Kidney (tissue), 14 donors: ENCODE results near the gene AKT1. TPM values are rescaled to one million over a fixed set of nuclear protein-coding genes. Genes with fewer than 3 reads are reported as not detected.
A peak's percentile ranks its signal among the peaks of the same experiment; 100 is the strongest.
"Not testable (repeated sequence)": the region's sequence is repeated elsewhere in the genome, so short reads cannot be mapped to it uniquely, and the experiment has no call there.

Experiments used
- DNase-seq, 5 donors: peaks; one replicate each; pipeline ENCODE4 v3.0.0-alpha.2; 2013 to 2020
- FAIRE-seq: peaks from 2 replicates; lab custom pipeline; 2012; peaks lifted over from hg19 to GRCh38; lab: Jason Lieb, UNC
- H3K27ac ChIP-seq, 2 donors: one replicate each; pipeline ENCODE4 v1.7.0; 2013; ENCODE audit warnings: low read depth in 2 of 2, low read length in 2 of 2, inconsistent platforms in 1 of 2
- H3K27me3 ChIP-seq: one replicate; pipeline ENCODE4 v1.7.1; 2013; ENCODE audit warnings: low read length, inconsistent platforms; ENCODE audit not compliant: control insufficient read depth, insufficient read depth
- H3K36me3 ChIP-seq, 3 donors: one replicate each; pipeline versions ENCODE4 v1.7.0 to v1.7.1; 2013; ENCODE audit warnings: low read length in 3 of 3, control low read depth in 1 of 3, inconsistent platforms in 1 of 3; ENCODE audit not compliant: insufficient read depth in 3 of 3, control insufficient read depth in 2 of 3
- H3K4me1 ChIP-seq, 3 donors: one replicate each; pipeline versions ENCODE4 v1.7.0 to v1.7.1; 2013; ENCODE audit warnings: low read length in 3 of 3, inconsistent platforms in 1 of 3, low read depth in 1 of 3; ENCODE audit not compliant: control insufficient read depth in 2 of 3, insufficient read depth in 2 of 3
- H3K4me3 ChIP-seq, 3 donors: one replicate each; pipeline versions ENCODE4 v1.7.0 to v1.8.1; 2013; ENCODE audit warnings: low read length in 3 of 3, control low read depth in 1 of 3, inconsistent platforms in 1 of 3
- H3K9ac ChIP-seq, 3 donors: one replicate each; pipeline versions ENCODE4 v1.7.0 to v1.7.1; 2013; ENCODE audit warnings: low read length in 3 of 3, control low read depth in 1 of 3, inconsistent platforms in 1 of 3
- H3K9me3 ChIP-seq, 3 donors: one replicate each; pipeline versions ENCODE4 v1.7.0 to v1.7.1; 2013; ENCODE audit warnings: low read length in 3 of 3, control low read depth in 1 of 3, inconsistent platforms in 1 of 3; ENCODE audit not compliant: control insufficient read depth in 2 of 3, insufficient read depth in 1 of 3
- intact Hi-C: fragments of 100-400 bp; cut with DNase I; formaldehyde crosslinking; loops from one replicate; pipeline ENCODE4 v1.11.1; 2022
- polyA plus RNA-seq: library from polyadenylated mRNA; stranded (reverse); fragments of 350-450 nt; fragmentation: Illumina TruSeq; extraction: RNeasy Lipid Tissue Mini Kit (QIAGEN cat#74804); gene quantifications from one replicate; pipeline ENCODE4 v1.2.3, GENCODE V29; 2014; ENCODE audit warnings: low read depth, low replicate concordance; ENCODE audit not compliant: insufficient read depth
- total RNA-seq: library from RNA; stranded (reverse); fragmentation: NEBNext Ultra II Directional; extraction: Animal tissue kit (Norgen Biotek cat#: 25700); gene quantifications from one replicate; pipeline ENCODE4 v1.2.1, GENCODE V29; 2021
- TF ChIP-seq, protein P1 (sequence below): IDR thresholded peaks from 3 replicates; pipeline ENCODE4 v1.5.1; 2012; ENCODE audit warnings: mild to moderate bottlenecking, moderate library complexity, borderline replicate concordance; ENCODE audit not compliant: insufficient read depth; ENCODE audit errors: extremely low read depth
- donor health status: control.
- donor health status: control.
- donor health status: control.
- donor health status: control.
- donor health status: control.
- donor health status: DM: yes; HTN: yes; CAD: no.
- donor health status: Normal renal cell carcinoma (clear cell type).

Gene AKT1
- total and polyA plus RNA-seq, 2 donors from 2014 or later: 70.6 to 125 TPM

GRCh38 chr14:104817930-104818713, 22.6 kb upstream of the AKT1 start:
- no peak overlapping the region for H3K27ac ChIP-seq
- TF ChIP-seq, protein P1, sequence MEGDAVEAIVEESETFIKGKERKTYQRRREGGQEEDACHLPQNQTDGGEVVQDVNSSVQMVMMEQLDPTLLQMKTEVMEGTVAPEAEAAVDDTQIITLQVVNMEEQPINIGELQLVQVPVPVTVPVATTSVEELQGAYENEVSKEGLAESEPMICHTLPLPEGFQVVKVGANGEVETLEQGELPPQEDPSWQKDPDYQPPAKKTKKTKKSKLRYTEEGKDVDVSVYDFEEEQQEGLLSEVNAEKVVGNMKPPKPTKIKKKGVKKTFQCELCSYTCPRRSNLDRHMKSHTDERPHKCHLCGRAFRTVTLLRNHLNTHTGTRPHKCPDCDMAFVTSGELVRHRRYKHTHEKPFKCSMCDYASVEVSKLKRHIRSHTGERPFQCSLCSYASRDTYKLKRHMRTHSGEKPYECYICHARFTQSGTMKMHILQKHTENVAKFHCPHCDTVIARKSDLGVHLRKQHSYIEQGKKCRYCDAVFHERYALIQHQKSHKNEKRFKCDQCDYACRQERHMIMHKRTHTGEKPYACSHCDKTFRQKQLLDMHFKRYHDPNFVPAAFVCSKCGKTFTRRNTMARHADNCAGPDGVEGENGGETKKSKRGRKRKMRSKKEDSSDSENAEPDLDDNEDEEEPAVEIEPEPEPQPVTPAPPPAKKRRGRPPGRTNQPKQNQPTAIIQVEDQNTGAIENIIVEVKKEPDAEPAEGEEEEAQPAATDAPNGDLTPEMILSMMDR: no peak

DNA sequence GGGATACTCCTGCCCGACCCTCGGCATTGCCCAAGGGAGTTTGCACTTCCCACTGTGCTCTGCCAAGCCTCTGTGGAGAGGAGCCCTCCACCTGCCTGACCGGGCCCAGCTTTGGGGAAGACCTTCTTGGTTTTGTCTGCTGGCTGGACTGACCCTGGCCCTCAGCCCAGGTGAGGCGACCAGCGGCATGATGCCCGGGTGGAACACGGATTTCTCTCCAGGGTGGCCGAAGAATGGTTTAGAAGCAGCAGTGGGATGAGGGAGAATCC, 21.0 kb upstream of the AKT1 start:
- Histone ChIP-seq H3K9me3 (no peaks in the 10 kb centered on the region), H3K36me3 (no peaks in the 10 kb centered on the region), H3K9ac (peak overlapping the region; percentile 23 to 96 (median 72)), H3K27ac (peak overlapping the region; percentile 90 to 93), H3K27me3 (no peaks in the 10 kb centered on the region), H3K4me3 (peak overlapping the region; percentile 79 to 83 (median 79)), H3K4me1 (peaks cover 0 to 9% (median 0%) of the 10 kb centered on the region in 3 donors)
- intact Hi-C loops: no loop called here
- DNase-seq: no peak
- no peak for FAIRE-seq
- TF ChIP-seq, protein P1: no peak

More at GRCh38 chr14:104817930-104818713, 22.6 kb upstream of the AKT1 start:
- Histone ChIP-seq H3K4me1 (peaks cover 0 to 9% (median 0%) of the 10 kb centered on the region in 3 donors), H3K9me3 (no peaks in the 10 kb centered on the region), H3K36me3 (no peaks in the 10 kb centered on the region), H3K27me3 (no peaks in the 10 kb centered on the region), H3K4me3 (no peak overlapping the region), H3K9ac (no peak overlapping the region)
- no peak for FAIRE-seq
- intact Hi-C loops: no loop called here
- peak in 1 of 5 donors; percentile 27 for DNase-seq

- intact Hi-C loops: not testable (repeated sequence)
- peak overlapping the region in 1 of 3 donors; percentile 83 for H3K4me3 ChIP-seq
Observed at GRCh38 chr14:104814701-104815100, 19.2 kb upstream of the AKT1 start.

DNA sequence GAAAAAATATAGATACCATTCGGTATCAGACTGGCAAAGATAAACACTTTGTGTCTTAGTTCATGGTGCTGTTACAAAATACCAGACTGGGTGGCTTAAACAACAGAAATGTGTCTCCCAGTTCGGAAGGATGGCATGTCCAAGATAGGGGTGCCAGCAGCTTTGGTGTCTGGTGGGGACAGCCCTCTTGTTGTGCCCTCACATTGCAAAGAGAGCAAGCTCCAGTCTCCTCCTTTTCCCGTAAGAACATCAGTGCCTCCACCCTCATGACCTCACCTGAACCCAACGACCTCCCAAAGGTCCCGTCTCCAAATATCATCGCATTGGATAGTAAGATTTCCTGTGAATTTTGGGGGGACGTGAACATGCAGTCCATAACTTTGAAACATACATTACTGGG, 17.7 kb upstream of the AKT1 start:
- H3K4me1 ChIP-seq: peaks cover 0 to 7% (median 0%) of the 10 kb centered on the region in 3 donors
- TF ChIP-seq, protein P1: no peak
- intact Hi-C loops: no loop called here
- H3K27ac ChIP-seq: no peak overlapping the region
- H3K27me3 ChIP-seq: no peaks in the 10 kb centered on the region
- H3K9me3 ChIP-seq: no peaks in the 10 kb centered on the region
- DNase-seq: no peak
- H3K9ac ChIP-seq: no peak overlapping the region
- no peak overlapping the region for H3K4me3 ChIP-seq
- no peaks in the 10 kb centered on the region for H3K36me3 ChIP-seq
- FAIRE-seq: no peak

More at GRCh38 chr14:104814701-104815100, 19.2 kb upstream of the AKT1 start:
- not testable (repeated sequence) for H3K9ac ChIP-seq, H3K4me1 ChIP-seq, H3K27me3 ChIP-seq, FAIRE-seq, H3K9me3 ChIP-seq, H3K36me3 ChIP-seq
- H3K27ac ChIP-seq: peak overlapping the region in 1 of 2 donors; percentile 48
- DNase-seq: peak in 2 of 5 donors; percentile 24 to 33
